NCI-H128 (cell line): ENCODE measurements around the gene SERPINB5.

ENCODE experiments used
- DNase-seq: peaks from one replicate; lab custom pipeline; 2025; ENCODE audit not compliant: unreplicated experiment; lab: John Stamatoyannopoulos, UW

SERPINB5 gene

DNA sequence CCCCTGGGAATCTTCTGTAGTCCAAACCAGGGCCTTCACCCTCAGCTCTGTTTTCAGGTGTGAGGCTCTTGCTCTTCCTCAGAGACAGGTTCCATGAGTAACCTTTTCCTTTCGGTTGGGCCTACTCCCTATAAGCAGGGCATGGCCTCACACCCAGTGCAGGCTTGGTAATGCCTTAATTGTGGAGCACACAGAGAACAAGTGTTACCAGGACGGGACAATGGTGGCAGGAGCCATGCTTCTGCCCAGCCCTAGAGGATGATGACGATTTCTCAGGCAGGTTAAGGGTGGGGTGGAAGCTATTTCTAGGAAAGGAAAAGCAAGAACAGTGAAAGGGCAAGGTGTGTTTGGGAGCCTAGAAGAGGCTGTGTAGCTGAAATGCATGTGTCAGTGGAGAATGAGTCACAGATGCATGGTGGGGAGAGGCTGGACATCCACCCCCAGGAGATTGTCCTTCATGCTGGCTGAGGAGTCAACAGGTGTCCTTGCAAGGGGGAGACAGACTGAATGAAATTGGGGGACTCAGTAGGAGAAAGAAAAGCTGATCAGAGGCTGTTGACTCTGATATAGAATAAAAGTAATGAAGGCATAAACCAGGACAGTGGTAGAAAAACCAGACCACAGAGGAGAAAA lies 43.4 kb downstream of the SERPINB5 start:
- DNase-seq = no peak

DNA sequence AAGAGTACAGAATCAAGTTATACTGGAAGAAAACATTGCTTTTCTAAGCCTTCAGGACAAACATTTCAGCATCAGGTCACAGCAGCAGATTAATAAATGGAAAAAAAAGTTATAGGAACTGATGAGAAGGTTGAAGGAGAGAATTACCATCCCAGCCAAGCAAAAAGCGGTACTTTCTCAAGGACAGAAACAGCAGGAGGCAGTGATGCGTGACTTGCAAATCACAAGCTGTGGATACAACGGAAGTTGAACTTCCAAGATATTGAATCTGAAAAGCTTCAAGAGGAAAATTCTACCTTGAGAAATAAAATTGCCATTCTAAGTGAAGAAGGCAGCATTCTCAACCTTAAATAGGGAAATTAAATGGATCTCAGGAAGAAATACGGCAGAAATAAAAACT lies 46.9 kb downstream of the SERPINB5 start:
- DNase-seq = no peak

DNA sequence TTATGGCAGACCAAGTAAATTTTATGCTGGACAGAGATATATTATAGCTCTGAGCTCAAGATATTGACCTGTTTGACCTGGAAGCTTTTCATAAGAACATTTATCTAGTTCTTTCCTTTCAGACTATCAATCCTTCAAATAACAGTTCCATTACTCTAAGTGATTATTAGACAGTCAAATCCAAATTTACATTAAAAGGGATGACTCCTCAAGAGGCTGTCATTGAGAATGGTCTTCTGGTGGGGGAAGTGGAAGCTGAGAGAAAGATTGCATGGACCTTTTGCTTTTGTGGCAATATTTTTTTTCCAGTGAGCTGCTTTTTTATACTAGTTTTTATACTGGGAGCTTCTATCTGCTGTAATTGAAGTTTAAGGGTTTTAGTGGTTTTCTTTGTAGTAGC lies 50.5 kb downstream of the SERPINB5 start:
- DNase-seq = no peak

DNA sequence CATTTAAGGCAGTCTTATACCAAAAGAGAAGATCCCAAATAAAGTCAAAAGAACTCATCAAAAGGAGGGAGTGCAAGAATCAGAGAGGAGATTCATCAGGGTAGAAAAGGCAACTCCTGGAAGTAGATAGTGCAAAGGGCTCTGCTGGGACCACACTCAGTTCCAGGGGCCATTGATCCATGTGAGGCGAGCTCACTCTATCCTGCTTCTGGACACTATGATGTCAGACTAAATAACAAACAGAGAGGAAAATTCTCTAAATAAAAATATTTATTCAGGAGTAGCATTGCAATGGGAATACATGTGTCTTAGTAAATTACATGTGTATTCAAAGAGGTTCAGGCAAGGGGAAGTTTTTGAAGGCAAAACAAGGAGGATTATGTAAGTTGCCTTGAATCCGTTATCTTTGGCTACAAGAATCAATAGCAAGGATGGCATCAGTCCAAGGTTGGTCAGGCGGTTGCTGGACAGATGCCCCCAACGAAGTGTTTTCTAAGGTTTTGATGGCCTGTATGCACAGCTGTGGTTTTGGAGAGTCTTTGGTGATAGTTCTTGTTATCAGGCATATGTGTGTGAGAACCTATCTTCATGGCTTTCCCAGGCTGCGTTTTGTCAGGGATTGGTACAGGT lies 52.2 kb downstream of the SERPINB5 start:
- no peak for DNase-seq

DNA sequence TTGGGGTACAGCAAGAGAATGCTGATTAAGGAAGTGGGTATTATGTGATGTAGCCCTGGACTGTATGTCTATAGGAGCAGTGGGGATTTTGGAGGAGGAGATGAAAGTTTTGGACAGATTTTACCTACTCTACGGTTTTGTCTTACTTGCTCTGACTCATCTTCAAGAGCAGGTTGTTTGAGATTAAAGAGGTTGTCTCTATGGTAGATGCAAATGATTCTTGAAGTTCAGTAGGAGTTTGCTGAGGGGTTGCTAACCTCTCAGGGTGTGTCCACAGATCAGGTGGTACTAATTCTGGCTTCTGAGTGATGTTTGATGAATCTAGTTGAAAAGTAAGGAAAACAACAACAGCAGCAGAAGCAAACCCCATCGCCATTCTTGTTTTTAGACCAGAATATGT lies 55.7 kb downstream of the SERPINB5 start:
- DNase-seq = no peak

DNA sequence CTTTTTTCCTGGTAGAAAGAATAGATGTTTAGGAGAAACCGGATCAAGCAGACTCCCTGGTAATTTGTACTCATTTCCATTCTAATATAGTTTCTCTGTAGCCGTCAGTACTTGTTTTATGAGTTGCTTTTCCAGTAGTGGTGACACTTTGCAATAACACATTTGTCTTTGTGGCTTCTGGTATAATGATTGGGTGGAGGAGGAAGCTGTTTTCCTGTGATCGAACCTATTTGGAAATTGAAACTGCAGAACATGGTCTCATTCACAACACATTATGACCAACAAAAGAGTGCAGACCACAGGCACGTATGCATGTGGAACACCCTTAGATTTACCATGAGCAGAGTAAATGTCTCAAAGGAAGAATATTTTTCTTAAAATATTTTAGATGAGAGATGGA lies 57.9 kb downstream of the SERPINB5 start:
- DNase-seq = no peak

DNA sequence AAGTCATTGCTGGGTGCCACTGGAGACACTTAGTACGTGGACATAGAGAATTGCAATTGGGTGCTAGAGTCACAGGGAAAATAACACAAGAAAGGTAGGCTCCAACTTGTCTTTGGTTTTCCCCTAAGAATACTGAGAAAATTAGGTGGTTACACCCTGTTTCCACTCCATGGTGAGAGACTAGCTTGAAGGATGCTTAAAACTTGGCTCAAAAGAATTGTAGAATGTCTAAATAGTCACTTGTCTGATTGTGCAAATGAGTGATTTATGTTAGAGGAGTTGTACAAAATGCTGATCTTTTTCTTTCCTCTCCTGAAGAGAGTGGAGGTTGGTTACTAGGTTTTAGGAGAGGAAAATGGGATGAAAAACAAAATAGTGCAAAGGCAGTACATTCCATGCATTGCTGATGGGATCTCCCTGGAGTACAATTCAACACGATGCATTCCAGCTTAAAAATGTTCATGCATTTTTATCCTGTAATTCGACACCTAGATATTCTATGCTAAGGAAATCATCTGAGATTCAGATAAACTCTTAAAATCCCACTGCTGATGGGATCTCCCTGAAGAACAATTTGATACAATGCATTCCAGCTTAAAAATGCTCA lies 63.2 kb downstream of the SERPINB5 start:
- DNase-seq = no peak

DNA sequence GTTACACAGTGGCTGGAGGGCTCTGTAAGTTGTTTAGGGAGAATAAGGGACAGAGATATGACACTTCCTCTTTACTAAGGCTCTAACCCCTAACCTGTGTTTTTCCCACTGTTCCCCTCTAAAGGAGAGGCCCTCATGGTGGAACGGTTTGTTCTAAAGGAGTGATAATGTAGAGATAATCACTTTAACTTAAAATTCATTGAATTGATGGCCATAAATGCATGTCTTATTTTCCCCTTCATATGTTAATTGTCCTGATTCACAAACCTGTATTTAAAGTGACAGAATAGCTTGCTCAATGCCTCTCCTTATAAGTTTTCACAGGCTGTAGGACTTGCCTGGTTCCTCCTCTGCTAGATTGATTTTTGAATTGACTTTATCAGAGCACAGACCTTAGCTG lies 65.3 kb downstream of the SERPINB5 start, which contains the start of gene SERPINB12:
Gene SERPINB12, plus strand, starts transcription at position 301 of the 400 bp plus-strand sequence. CDS start 13,791 bp downstream, outside the sequence.
- no peak for DNase-seq

DNA sequence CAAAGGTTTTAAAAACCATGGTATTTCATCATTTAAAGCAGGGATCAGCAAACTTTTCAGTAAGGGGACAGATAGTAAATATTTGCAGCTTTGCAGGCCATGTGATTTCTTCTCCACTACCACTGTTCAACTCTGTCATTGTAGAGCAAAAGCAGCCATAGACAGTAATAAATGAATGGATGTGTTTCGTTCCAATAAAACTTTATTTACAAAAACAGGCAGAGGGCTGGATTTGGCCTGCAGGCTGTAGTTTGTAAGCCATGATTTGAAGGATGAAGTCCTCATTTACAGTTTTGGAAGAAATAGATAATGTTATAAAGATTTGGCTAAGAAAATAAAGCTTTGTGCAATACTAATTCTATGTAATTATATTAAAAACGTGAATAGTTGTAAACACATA lies 67.3 kb downstream of the SERPINB5 start:
- DNase-seq = no peak

DNA sequence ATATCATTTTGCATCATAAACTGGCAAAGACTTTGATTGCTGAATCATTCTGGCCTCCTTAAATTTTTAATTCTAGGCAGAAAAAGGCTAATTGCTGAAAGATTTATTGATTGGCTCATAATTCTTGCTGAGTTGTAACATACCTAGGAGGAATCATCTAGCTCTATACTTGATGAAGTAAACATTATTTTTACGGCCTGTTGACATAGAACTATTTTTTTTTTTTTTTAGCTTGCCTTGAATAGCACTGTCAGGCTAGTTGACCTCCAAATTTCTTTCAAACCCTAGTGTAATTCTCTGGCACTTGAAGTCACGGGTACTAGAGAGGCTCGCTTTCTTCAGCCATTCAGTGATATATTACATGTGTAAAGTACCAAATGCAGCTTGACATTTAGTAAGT lies 68.2 kb downstream of the SERPINB5 start:
- DNase-seq = no peak

DNA sequence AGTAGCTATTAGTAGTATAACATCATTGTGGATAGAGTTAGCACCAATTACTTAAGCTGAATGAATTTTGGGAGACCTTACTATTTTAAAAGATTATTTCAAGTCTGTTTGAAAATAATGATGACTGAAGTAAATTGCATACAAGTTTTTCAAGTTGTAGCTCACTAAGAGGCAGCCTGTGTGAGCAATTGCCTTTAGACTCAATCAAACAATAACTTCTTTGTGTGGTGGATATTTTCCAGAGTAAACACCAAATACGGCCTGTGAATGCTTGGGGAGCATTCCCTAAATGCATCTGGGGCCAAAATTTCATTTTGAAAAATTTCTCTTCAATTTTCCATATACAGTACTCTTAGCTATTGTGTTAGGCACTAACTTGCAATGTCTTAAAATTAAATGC lies 73.3 kb downstream of the SERPINB5 start:
- DNase-seq = no peak

DNA sequence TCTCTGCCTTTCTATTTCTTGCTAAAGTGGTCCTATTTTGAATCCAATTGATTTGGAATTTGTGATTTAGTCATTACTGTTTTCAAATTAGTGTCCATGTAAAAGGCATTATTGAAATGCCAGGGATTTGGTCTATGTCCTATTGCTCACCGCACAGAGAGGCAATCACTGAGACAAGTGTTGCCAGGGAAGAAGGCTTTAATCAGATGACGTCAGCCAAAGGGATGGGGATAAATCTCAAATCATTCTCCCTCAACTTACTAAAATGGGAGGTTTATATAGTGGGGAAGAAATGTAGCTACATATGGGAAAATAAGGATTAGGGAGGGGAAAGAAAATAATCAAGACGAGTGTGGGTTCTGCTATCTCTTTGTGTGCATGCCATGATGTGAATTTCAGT lies 75.0 kb downstream of the SERPINB5 start:
- DNase-seq = no peak

DNA sequence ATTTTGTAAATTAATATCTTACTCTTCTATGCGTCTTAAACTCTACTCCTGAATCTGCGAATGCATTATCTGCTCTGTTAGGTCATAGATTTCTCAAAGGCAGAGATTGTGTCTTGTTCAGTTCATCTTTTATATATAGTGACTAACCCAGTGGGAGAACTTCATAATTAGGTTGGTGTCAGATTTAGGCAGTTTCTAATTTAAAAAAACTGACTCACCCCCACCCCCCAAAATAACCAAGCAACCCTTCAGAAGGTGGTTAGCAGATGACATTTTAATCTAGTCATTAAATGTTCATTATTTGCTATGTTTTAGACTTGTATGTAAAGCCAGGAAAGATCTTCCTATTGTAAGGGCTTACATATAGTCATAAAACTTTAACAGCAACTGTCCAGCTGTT lies 75.8 kb downstream of the SERPINB5 start:
- no peak for DNase-seq

DNA sequence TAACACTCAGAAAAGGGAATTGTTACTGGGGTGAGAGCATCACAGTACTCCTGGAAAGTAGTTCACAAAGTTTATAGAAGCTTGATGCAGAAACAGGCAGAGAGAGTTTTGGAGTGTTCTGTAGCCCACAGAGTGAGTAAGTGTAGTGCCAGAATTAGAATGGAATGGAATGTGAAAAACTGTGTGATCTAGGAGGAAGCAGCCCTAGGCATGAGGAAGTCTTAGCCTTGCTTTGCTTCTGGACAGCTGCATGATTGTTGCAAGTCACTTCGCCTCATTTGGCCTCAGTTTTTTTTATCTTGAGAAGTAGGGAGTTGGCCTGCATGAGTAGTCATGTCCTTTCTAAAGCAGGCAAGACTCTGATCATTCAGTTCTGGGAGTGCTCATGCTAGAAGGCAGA lies 76.3 kb downstream of the SERPINB5 start:
- DNase-seq = no peak
